AG10803 (cell line): ENCODE results near the gene SCN7A.

Experiments
- DNase-seq: peaks from one replicate; pipeline ENCODE4 v3.0.0; 2010; ENCODE audit warnings: low read depth
- H3K4me3 ChIP-seq: 2 replicates; pipeline ENCODE4 v1.5.1; 2011; ENCODE audit warnings: mild to moderate bottlenecking, low read length, control low read depth
- CTCF ChIP-seq: conservative IDR thresholded peaks from 2 replicates; pipeline ENCODE4 v1.5.1; 2011; ENCODE audit warnings: mild to moderate bottlenecking, low read length, control low read depth, inconsistent platforms

Gene SCN7A

DNA sequence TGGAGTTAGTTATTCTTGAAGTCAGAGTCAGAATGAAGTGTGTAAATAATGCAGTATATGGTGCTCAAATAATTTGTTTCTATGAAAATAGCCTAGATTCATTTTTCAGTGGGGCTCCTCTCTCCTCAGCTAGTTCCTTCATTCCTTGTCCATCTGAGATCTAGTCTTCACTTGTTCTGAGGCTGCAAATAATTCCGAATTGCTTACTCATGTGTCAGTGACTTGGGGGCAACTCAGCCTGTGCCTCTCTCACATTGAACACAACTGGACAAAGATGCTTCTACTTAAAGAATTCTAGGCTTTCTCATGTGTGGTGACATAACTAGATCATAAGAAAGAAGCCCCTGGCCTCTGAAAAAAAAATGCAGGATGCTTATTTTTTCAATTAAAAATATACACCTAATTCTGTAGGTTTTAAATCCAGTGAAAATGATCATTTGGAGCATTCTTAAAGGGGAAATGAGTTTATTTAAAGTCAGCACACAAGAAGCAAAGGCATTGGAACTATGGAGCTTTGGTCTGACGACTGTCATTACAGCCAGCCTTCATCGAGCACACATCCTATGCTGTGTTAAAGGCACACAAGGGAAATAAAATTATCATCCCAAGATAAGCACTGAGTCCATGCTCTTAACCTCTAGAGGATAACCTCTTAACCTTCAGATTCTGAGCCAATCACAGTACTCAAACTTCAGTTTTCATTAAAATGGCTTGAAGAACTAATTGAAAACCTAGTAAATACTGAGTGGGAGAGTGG, 24.8 kb upstream of the SCN7A start:
- no peak overlapping the region for H3K4me3 ChIP-seq
- no peak for DNase-seq
- TF ChIP-seq CTCF: no peak

GRCh38 chr2:166517533-166518061, 23.5 kb upstream of the SCN7A start:
- no peak for DNase-seq
- no peak for TF ChIP-seq CTCF
- no peak overlapping the region for H3K4me3 ChIP-seq

GRCh38 chr2:166516712-166517303, 22.8 kb upstream of the SCN7A start:
- no peak for DNase-seq
- no peak overlapping the region for H3K4me3 ChIP-seq
- peak; percentile 63 for TF ChIP-seq CTCF

DNA sequence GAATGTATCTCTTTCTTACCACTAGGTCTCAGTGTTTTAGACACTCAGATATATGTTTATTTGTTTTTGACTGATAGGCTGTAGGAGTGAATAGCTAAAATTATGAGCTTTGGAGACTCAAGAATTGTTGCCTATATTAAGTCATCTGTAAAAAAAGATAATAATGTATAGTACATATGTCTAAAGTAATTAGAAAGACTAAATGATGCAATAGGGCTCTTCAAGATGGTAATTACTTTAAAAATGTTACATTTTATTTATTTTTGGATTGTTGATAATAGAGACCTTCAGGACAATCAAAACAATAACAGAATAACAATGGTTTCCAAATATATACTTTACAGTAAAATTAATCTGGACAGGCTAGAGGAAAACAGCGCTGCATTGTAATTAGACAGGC, 19.9 kb upstream of the SCN7A start:
- H3K4me3 ChIP-seq: no peak overlapping the region
- no peak for DNase-seq
- TF ChIP-seq CTCF: no peak

- no peak overlapping the region for H3K4me3 ChIP-seq
- TF ChIP-seq CTCF: no peak
- no peak for DNase-seq
Observed at GRCh38 chr2:166499281-166499680, 5.2 kb upstream of the SCN7A start.

DNA sequence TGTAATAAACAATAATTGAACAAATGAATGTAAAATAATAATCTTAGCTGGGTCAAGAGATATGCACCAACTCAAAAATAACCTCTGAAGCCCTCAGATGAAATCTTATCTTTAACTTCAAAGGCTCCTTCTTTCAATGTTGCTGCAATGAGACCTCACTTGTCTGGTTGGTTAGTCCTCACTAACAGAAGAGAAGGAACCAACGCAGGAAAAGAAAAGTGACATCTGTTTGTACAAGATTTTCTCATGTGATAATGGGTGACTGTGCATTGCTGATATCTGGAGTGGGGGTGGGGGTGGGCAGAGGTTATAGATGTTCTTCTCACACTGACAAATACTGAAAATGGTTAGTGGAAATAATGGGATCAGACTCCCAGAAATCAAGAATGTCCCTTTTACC, 2.6 kb downstream of the SCN7A start:
- no peak for TF ChIP-seq CTCF

GRCh38 chr2:166487171-166487570, 6.9 kb downstream of the SCN7A start:
- H3K4me3 ChIP-seq: no peak overlapping the region
- TF ChIP-seq CTCF: no peak
- DNase-seq: no peak

More for the DNA sequence above, 2.6 kb downstream of the SCN7A start:
- no peak overlapping the region for H3K4me3 ChIP-seq
- no peak for DNase-seq
